Mesodermal cell (in vitro differentiated cells): ENCODE measurements around the gene NECTIN2.
A peak's percentile ranks its signal among the peaks of the same experiment; 100 is the strongest.

Experiments used
- H3K27ac ChIP-seq: 2 replicates; pipeline ENCODE4 v1.7.0; 2013; ENCODE audit warnings: mild to moderate bottlenecking, low read depth, low read length, moderate library complexity; ENCODE audit not compliant: severe bottlenecking
- H3K36me3 ChIP-seq: 2 replicates; pipeline ENCODE4 v1.7.1; 2013; ENCODE audit warnings: mild to moderate bottlenecking, low read length, moderate library complexity; ENCODE audit not compliant: control insufficient read depth, insufficient read depth
- H3K4me1 ChIP-seq: one replicate; pipeline ENCODE4 v1.7.1; 2013; ENCODE audit warnings: mild to moderate bottlenecking, low read length; ENCODE audit not compliant: insufficient read depth, control insufficient read depth, poor library complexity, severe bottlenecking
- H3K4me3 ChIP-seq: 2 replicates; pipeline ENCODE4 v1.7.0; 2013; ENCODE audit warnings: low read length, control low read depth, mild to moderate bottlenecking; ENCODE audit not compliant: insufficient read depth, poor library complexity, severe bottlenecking; ENCODE audit errors: extremely low read depth
- H3K9me3 ChIP-seq: 2 replicates; pipeline ENCODE4 v1.7.1; 2013; ENCODE audit warnings: mild to moderate bottlenecking, low read length, moderate library complexity; ENCODE audit not compliant: control insufficient read depth
- WGBS, 2 experiments: methylation state at CpG; one replicate each; pipeline ENCODE4 v1.1.5; 2013; ENCODE audit warnings: missing lambda C conversion rate in 2 of 2; ENCODE audit not compliant: insufficient coverage in 2 of 2; 5-methylcytosine and 5-hydroxymethylcytosine counted together

The NECTIN2 gene

DNA sequence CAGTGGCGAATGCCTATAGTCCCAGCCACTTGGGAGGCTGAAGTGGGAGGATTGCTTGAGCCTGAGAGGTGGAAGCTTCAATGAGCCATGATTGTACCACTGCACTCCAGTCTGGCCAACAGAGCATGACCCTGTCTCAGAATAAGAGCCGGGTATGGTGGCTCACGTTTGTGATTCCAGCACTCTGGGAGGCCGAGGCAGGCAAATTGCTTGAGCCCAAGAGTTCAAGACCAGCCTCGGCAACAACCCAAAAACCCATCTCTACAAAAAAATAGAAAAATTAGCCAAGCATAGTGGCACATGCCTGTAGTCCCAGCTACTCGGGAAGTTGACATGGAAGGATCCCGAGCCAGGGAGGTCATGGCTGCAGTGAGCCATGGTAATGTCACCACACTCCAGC, 5.3 kb upstream of the NECTIN2 start:
- H3K4me3 ChIP-seq: no peak overlapping the region
- WGBS, 2 experiments: 91 to 100% methylated on average over 5 to 7 of the region's 7 CpGs
- no peaks in the 10 kb centered on the region for H3K36me3 ChIP-seq
- no peak overlapping the region for H3K27ac ChIP-seq
- H3K4me1 ChIP-seq: no peaks in the 10 kb centered on the region
- no peaks in the 10 kb centered on the region for H3K9me3 ChIP-seq

DNA sequence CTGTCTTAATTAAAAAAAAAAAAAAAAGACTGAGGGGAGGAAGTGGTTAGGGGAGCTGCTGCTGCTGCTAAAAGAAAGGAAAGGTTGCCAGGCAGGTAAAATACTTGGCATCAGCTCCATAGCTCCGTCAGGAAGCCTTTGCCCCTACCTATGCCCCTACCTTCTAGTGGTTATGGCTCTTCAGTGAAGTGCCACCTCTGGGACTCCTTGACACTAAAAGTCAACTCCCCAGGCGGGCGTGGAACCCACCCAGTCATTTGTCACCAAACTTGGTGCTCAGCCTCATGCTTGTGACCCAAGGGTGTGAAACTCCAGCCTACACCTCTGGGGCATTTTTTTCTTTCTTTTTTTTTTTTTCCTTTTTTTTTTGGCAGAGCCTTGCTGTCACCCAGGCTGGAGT, 4.9 kb upstream of the NECTIN2 start:
- H3K4me1 ChIP-seq: no peaks in the 10 kb centered on the region
- 89 to 95% methylated on average over 2 to 3 of the region's 3 CpGs for WGBS, 2 experiments
- no peak overlapping the region for H3K27ac ChIP-seq
- no peak overlapping the region for H3K4me3 ChIP-seq
- H3K9me3 ChIP-seq: no peaks in the 10 kb centered on the region
- H3K36me3 ChIP-seq: no peaks in the 10 kb centered on the region

DNA sequence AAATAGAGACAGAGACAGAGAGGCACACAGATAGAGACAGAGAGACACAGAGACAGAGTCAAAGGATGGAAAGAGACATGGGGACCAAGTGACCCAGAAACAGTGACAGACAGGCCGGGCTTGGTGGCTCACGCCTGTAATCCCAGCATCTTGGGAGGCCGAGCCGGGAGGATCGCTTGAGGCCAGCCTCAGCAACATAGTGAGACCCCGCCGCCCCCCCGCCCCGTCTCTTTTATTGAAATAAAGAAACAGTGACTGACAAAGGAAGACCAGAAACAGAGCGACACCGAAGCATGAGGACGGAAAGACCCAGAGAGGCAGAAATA, 848 bp upstream of the NECTIN2 start:
- Histone ChIP-seq H3K9me3 (no peaks in the 10 kb centered on the region), H3K27ac (peak overlapping the region; percentile 69), H3K4me1 (peaks cover 13% of the 10 kb centered on the region), H3K36me3 (peaks cover 2% of the 10 kb centered on the region), H3K4me3 (peak overlapping the region; percentile 95)
- 21 to 25% methylated on average over 10 to 12 of the region's 12 CpGs for WGBS, 2 experiments

- Histone ChIP-seq H3K4me1 (peaks cover 21% of the 10 kb centered on the region), H3K27ac (peak overlapping the region; percentile 99), H3K9me3 (no peaks in the 10 kb centered on the region), H3K36me3 (peaks cover 16% of the 10 kb centered on the region), H3K4me3 (peak overlapping the region; percentile 95)
- 0% methylated on average over 27 to 39 of the region's 51 CpGs for WGBS, 2 experiments
Observed at GRCh38 chr19:44846455-44847143, 502 bp downstream of the NECTIN2 start.

DNA sequence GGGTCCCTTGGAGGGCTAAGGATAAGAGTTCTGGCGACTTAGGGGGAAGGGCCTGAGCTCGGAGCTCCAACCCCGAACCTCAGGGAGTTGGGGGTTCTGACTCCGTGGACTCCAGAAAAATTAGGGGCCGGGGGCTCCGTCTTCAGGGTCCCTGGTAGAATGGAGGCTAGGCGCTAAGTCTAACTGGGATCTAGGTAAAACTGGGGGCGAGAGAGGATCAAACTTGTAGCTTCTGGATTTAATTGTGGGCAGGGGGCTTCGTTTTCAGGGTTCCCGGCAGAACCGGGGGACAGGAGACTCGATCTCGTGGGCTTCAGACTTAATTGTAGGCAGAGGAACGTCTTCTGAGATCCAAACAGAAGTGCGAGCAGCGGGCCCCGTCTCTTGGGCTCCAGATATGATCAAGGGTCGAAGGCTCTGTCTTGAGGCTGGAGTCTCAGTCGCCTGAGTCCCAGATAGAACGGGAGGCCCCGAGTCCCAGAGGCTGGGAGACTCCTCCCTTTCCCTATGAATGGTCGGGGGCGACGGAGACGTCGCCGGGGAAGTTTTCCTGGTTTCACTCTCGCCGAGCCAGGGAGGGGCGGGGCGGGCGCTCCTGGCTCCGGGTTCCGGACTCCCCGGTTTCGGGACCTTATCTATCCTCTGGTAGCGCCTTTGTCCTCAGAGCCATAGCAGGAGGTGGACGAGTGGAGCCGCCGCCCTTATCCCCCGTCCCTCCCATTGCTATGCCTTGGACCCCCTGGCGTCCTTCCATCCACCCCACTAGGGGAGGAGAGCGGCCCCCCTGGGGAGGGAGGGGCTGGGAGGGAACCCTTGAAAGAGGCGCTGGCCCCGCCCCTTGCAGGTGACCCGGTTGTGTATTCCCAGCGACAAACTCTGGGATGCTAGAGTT, 1.3 kb downstream of the NECTIN2 start:
- H3K36me3 ChIP-seq: peaks cover 24% of the 10 kb centered on the region
- H3K9me3 ChIP-seq: no peaks in the 10 kb centered on the region
- peaks cover 26% of the 10 kb centered on the region for H3K4me1 ChIP-seq
- H3K27ac ChIP-seq: peak overlapping the region; percentile 99
- peak overlapping the region; percentile 95 for H3K4me3 ChIP-seq
- 0% methylated on average over 37 to 40 of the region's 47 CpGs for WGBS, 2 experiments

- peak overlapping the region; percentile 99 for H3K27ac ChIP-seq
- WGBS, 2 experiments: 1% methylated on average over 19 of the region's 19 CpGs
- H3K4me1 ChIP-seq: peaks cover 29% of the 10 kb centered on the region
- peak overlapping the region; percentile 95 for H3K4me3 ChIP-seq
- H3K9me3 ChIP-seq: no peaks in the 10 kb centered on the region
- H3K36me3 ChIP-seq: peaks cover 32% of the 10 kb centered on the region
Observed at GRCh38 chr19:44848036-44848811, 2.1 kb downstream of the NECTIN2 start.

GRCh38 chr19:44848812-44849447, 2.8 kb downstream of the NECTIN2 start:
- peaks cover 38% of the 10 kb centered on the region for H3K36me3 ChIP-seq
- peak overlapping the region; percentile 95 for H3K4me3 ChIP-seq
- H3K4me1 ChIP-seq: peaks cover 29% of the 10 kb centered on the region
- no peaks in the 10 kb centered on the region for H3K9me3 ChIP-seq
- WGBS, 2 experiments: 5 to 8% methylated on average over 10 to 16 of the region's 18 CpGs
- peak overlapping the region; percentile 99 for H3K27ac ChIP-seq

GRCh38 chr19:44850641-44851109, 4.6 kb downstream of the NECTIN2 start:
- H3K4me1 ChIP-seq: peaks cover 29% of the 10 kb centered on the region
- peaks cover 51% of the 10 kb centered on the region for H3K36me3 ChIP-seq
- no peak overlapping the region for H3K4me3 ChIP-seq
- WGBS, 2 experiments: 91 to 93% methylated on average over 5 to 7 of the region's 8 CpGs
- no peaks in the 10 kb centered on the region for H3K9me3 ChIP-seq
- H3K27ac ChIP-seq: peak overlapping the region; percentile 99

GRCh38 chr19:44851427-44851826, 5.3 kb downstream of the NECTIN2 start:
- 100% methylated on average over 2 of the region's 2 CpGs; no CpG with 5 or more reads in 1 of the 2 experiments for WGBS, 2 experiments
- Histone ChIP-seq H3K9me3 (no peaks in the 10 kb centered on the region), H3K4me3 (no peak overlapping the region), H3K36me3 (peaks cover 59% of the 10 kb centered on the region), H3K27ac (no peak overlapping the region), H3K4me1 (peaks cover 29% of the 10 kb centered on the region)

GRCh38 chr19:44855606-44856005, 9.5 kb downstream of the NECTIN2 start:
- Histone ChIP-seq H3K4me3 (no peak overlapping the region), H3K9me3 (no peaks in the 10 kb centered on the region), H3K4me1 (peaks cover 12% of the 10 kb centered on the region), H3K27ac (no peak overlapping the region), H3K36me3 (peaks cover 92% of the 10 kb centered on the region)
- no CpG with 5 or more reads among the region's 1 CpG for WGBS, 2 experiments
